BJ (cell line): Measurements from ENCODE around the gene CCDC192. TPM values are rescaled to one million over a fixed set of nuclear protein-coding genes. Genes with fewer than 3 reads are reported as not detected.

Experiments
- CTCF ChIA-PET: fragments of 350-600 bp; formaldehyde crosslinking; extraction: SDS; loops from one replicate; lab custom pipeline; 2021; ENCODE audit warnings: antibody characterized with exemption, inconsistent platforms; lab: Yijun Ruan, JAX
- POLR2A ChIA-PET: fragments of 300-600 bp; sonication (Branson Sonifier 250); formaldehyde crosslinking; extraction: SDS; loops from one replicate; lab custom pipeline; 2021; ENCODE audit warnings: antibody characterized with exemption; lab: Charles Lee
- DNase-seq: peaks from one replicate; pipeline ENCODE4 v3.0.0-alpha.2; 2011; ENCODE audit warnings: low read depth
- H3K27me3 ChIP-seq: 2 replicates; pipeline ENCODE4 v1.6.0; 2011; ENCODE audit warnings: low read length; ENCODE audit not compliant: control insufficient read depth, insufficient read depth
- H3K36me3 ChIP-seq: 2 replicates; pipeline ENCODE4 v1.5.1; 2011; ENCODE audit warnings: low read length; ENCODE audit not compliant: control insufficient read depth, insufficient read depth
- H3K4me3 ChIP-seq: 2 replicates; pipeline ENCODE4 v1.5.1; 2011; ENCODE audit warnings: low read depth, mild to moderate bottlenecking, control low read depth, low read length
- polyA plus RNA-seq: library from polyadenylated mRNA; depleted of rRNA; stranded (reverse); fragments of >200 nt; gene quantifications from 2 replicates; pipeline ENCODE4 v1.2.3, GENCODE V29; 2011; rRNA removed
- TF ChIP-seq, protein P1 (sequence below): IDR thresholded peaks from 2 replicates; pipeline ENCODE4 v1.5.1; 2011; ENCODE audit warnings: low read depth, mild to moderate bottlenecking, control low read depth, inconsistent platforms, low read length, moderate library complexity; ENCODE audit not compliant: insufficient read depth

The CCDC192 gene
- polyA plus RNA-seq, 1 experiment, result not detected

DNA sequence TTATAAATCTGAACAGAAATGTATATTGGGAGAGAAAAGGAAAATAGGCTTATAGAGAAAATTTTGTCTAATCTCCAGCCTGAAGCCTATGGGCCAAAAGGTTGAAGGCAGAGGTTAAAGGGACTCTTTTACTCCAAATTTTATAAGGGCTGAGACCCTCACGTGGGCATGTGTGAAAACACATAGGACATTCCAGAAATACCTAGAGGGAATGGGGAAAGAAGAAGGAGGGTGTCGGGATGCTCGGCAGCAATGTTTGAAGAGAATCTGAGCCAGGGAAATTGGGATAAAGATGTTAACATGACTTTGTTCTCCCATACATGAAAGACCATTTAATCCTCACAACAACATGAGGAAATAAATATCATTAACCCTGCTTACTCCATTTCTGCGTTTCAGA is 278.3 kb downstream of the CCDC192 start:
- no peaks in the 10 kb centered on the region for H3K27me3 ChIP-seq
- TF ChIP-seq, protein P1, sequence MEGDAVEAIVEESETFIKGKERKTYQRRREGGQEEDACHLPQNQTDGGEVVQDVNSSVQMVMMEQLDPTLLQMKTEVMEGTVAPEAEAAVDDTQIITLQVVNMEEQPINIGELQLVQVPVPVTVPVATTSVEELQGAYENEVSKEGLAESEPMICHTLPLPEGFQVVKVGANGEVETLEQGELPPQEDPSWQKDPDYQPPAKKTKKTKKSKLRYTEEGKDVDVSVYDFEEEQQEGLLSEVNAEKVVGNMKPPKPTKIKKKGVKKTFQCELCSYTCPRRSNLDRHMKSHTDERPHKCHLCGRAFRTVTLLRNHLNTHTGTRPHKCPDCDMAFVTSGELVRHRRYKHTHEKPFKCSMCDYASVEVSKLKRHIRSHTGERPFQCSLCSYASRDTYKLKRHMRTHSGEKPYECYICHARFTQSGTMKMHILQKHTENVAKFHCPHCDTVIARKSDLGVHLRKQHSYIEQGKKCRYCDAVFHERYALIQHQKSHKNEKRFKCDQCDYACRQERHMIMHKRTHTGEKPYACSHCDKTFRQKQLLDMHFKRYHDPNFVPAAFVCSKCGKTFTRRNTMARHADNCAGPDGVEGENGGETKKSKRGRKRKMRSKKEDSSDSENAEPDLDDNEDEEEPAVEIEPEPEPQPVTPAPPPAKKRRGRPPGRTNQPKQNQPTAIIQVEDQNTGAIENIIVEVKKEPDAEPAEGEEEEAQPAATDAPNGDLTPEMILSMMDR, result no peak
- ChIA-PET POLR2A (no interaction called here), CTCF (interaction anchor here (0.7 kb wide), 1 partner anchor 79 kb away, joined by 3 read pairs; no protein-coding TSS in a partner anchor)
- no peaks in the 10 kb centered on the region for H3K36me3 ChIP-seq
- no peak overlapping the region for H3K4me3 ChIP-seq
- DNase-seq, result no peak

DNA sequence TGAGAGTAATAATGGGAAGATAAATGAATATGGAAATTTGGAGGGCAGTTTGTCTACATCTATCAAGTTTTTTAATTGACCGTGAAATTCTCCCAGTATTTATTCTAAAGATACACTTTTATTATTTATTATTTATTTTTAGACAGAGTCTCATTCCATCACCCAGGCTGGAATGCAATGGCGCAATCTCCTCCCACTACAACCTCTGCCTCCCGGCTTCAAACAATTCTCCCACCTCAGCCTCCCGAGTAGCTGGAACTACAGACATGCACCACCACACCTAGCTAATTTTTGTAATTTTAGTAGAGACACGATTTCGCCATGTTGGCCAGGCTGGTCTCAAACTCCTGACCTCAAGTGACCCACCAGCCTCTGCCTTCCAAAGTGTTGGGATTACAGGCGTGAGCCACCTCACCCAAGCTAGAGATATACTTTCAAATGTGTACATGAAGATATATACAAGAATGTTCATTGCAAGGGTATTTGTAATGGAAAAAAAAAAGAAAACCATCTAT is 282.7 kb downstream of the CCDC192 start:
- Histone ChIP-seq H3K27me3 (no peaks in the 10 kb centered on the region), H3K36me3 (no peaks in the 10 kb centered on the region), H3K4me3 (no peak overlapping the region)
- ChIA-PET CTCF (interaction anchor here (0.6 to 1.1 kb wide), 2 partner anchors 30 to 254 kb away, joined by 3 read pairs; no protein-coding TSS in a partner anchor), POLR2A (interaction anchor here (0.6 kb wide), 1 partner anchor 10 kb away, joined by 4 read pairs; no protein-coding TSS in a partner anchor)
- TF ChIP-seq, protein P1, result no peak
- no peak for DNase-seq

DNA sequence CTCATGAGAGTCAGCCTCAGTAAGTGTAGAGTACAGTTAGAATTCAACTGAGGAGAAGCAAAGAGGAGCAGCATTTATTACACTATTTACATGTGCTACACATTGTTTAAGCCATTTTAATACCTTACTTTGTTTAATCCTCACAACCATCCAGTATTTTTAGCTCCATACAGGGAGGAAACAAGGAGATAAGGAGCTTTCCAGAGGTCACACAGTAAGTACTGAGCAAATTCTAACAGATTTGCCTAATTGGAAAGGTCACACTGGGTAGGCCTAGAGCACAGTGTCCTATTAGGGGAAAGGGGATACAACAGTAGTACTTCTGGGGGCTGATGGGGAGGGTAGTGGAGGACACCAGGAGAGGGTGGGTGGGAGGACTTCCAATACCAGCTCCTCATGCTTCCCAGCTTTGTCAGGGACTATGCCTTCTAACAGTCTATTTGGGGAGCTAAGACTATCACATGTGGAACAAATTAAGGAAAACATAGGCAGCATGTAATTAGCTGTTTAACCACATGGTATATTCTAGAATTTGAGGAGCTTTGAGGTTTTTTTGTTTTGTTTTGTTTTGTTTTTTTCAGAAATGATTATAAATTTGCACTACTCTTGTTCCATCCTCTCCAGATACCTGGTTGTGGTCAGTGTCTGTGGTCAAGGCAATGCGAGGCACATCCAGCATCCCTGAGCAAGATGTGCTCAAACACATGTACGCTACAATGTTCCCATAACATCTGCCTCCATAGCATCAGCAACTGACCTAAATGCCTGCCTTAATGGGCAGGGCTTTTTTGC is 284.4 kb downstream of the CCDC192 start:
- Histone ChIP-seq H3K36me3 (no peaks in the 10 kb centered on the region), H3K27me3 (no peaks in the 10 kb centered on the region), H3K4me3 (no peak overlapping the region)
- CTCF ChIA-PET, result interaction anchor here (0.7 to 1.6 kb wide), 2 partner anchors 11 to 27 kb away, joined by 3 to 5 read pairs; no protein-coding TSS in a partner anchor
- TF ChIP-seq, protein P1, result no peak
- no peak for DNase-seq
- POLR2A ChIA-PET, result interaction anchor here (0.8 kb wide), 1 partner anchor 10 kb away, joined by 4 read pairs; no protein-coding TSS in a partner anchor

DNA sequence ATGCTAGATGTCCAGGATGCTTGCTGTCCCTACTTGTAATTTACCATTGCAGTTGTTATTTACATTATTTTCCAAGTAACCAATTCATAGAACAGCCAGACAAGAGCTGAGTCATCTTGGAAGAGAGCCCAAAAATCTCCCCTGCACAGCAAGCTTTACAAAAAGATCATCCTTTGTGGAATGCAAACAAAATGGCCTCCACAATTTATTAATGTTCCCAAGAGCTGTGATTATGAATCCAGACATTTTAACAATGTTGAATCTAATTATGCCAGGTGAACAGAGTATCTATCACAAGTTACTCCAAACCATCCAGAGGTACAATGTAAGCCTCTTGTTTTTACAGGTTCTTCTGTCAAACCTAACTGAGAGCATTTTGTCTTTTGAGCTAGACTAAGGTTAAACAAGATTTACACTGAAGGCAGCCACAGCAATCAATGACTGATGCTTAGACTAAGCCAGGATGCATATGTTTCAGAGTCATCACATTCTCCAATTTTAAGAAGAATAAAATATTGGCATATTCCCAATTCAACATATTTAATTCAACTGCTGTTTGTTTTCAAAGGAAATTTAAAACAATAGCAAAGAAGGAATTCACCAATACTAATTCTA is 285.1 kb downstream of the CCDC192 start:
- Histone ChIP-seq H3K4me3 (no peak overlapping the region), H3K27me3 (no peaks in the 10 kb centered on the region), H3K36me3 (no peaks in the 10 kb centered on the region)
- POLR2A ChIA-PET, result interaction anchor here (0.8 kb wide), 1 partner anchor 10 kb away, joined by 4 read pairs; no protein-coding TSS in a partner anchor
- TF ChIP-seq, protein P1, result no peak
- CTCF ChIA-PET, result interaction anchor here (1.6 kb wide), 1 partner anchor 10 kb away, joined by 5 read pairs; no protein-coding TSS in a partner anchor
- DNase-seq, result peak; percentile 37

Other genes with a start within 250 kb of the CCDC192 start
- gene PRRC1, start 185.8 kb upstream of the CCDC192 start, polyA plus RNA-seq, result 71.3 and 84.0 TPM in 2 replicates
- not detected in 2 replicates for gene CTXN3, start 54.3 kb upstream of the CCDC192 start, polyA plus RNA-seq